GM12878 (cell line): ENCODE data around the gene MYO18B. TPM values are rescaled to one million over a fixed set of nuclear protein-coding genes. Genes with fewer than 3 reads are reported as not detected.

Experiments
- ATAC-seq: fragments of 200-7000 bp; cut with Tn5 transposase; 3 replicates; pipeline ENCODE4 v1.9.1; 2020; ENCODE audit warnings: mild to moderate bottlenecking, moderate library complexity
- BruUV-seq: library from RNA; stranded (reverse); fragments of 400-500 nt; replicated peaks from 2 replicates; lab custom pipeline; 2021; lab: Mats Ljungman, UMichigan
- CTCF ChIA-PET: fragments of 300-600 bp; sonication (Branson Sonifier 250); formaldehyde crosslinking; extraction: SDS; loops from one replicate; lab custom pipeline; 2021; ENCODE audit warnings: inconsistent platforms; lab: Yijun Ruan, JAX
- POLR2A ChIA-PET: fragments of 350-600 bp; formaldehyde crosslinking; extraction: SDS; loops from one replicate; lab custom pipeline; 2021; ENCODE audit warnings: inconsistent platforms; lab: Charles Lee
- RAD21 ChIA-PET: fragments of 300-600 bp; sonication (Branson Sonifier 250); formaldehyde crosslinking; loops from one replicate; lab custom pipeline; 2023; ENCODE audit warnings: antibody characterized with exemption; ENCODE audit not compliant: unreplicated experiment; lab: Charles Lee
- SMC1A ChIA-PET: fragments of 300-600 bp; sonication (Branson Sonifier 250); formaldehyde crosslinking; loops from one replicate; lab custom pipeline; 2023; ENCODE audit not compliant: unreplicated experiment, uncharacterized antibody; lab: Charles Lee
- DNase-seq: peaks from one replicate; pipeline ENCODE4 v3.0.0-alpha.2; 2011; ENCODE audit warnings: low read depth, low spot score
- FAIRE-seq: peaks from 3 replicates; lab custom pipeline; 2011; peaks lifted over from hg19 to GRCh38; lab: Jason Lieb, UNC
- H2AFZ ChIP-seq: 2 replicates; pipeline ENCODE4 v1.6.0; 2011; ENCODE audit warnings: low read depth, low read length, control low read depth; ENCODE audit not compliant: control insufficient read depth
- H3K27ac ChIP-seq: 2 replicates; pipeline ENCODE4 v1.5.1; 2011; ENCODE audit warnings: control low read depth; ENCODE audit not compliant: control insufficient read depth, insufficient read depth
- H3K27me3 ChIP-seq, 2 experiments: replicated peaks in 1 of 2; 2 replicates each; pipeline versions ENCODE4 v1.6.0 to v1.6.1; 2011; ENCODE audit warnings: low read length in 1 of 2; ENCODE audit not compliant: control insufficient read depth in 2 of 2, insufficient read depth in 2 of 2
- H3K36me3 ChIP-seq, 2 experiments: 2 replicates each; pipeline ENCODE4 v1.5.1; 2011; ENCODE audit warnings: low read length in 1 of 2; ENCODE audit not compliant: control insufficient read depth in 2 of 2, insufficient read depth in 2 of 2
- H3K4me1 ChIP-seq: 2 replicates; pipeline ENCODE4 v1.6.1; 2011; ENCODE audit warnings: mild to moderate bottlenecking, low read length, moderate library complexity, mixed read lengths; ENCODE audit not compliant: control insufficient read depth, insufficient read depth
- H3K4me2 ChIP-seq: 2 replicates; pipeline ENCODE4 v1.6.0; 2011; ENCODE audit warnings: control low read depth; ENCODE audit not compliant: control insufficient read depth, insufficient read depth
- H3K4me3 ChIP-seq: fragments of 200-600 bp; sonication (generic); 2 replicates; pipeline ENCODE4 v1.5.1; 2016
- H3K79me2 ChIP-seq: 2 replicates; pipeline ENCODE4 v1.6.0; 2011; ENCODE audit warnings: low read length; ENCODE audit not compliant: control insufficient read depth, insufficient read depth
- H3K9ac ChIP-seq: 2 replicates; pipeline ENCODE4 v1.8.0; 2011; ENCODE audit warnings: low read length, control low read depth, mixed read lengths; ENCODE audit not compliant: control insufficient read depth, insufficient read depth
- H3K9me3 ChIP-seq: replicated peaks from 3 replicates; pipeline ENCODE4 v1.5.1; 2011; ENCODE audit warnings: mild to moderate bottlenecking, low read length; ENCODE audit not compliant: control insufficient read depth, insufficient read depth
- H4K20me1 ChIP-seq: 2 replicates; pipeline ENCODE4 v1.6.0; 2011; ENCODE audit not compliant: control insufficient read depth, insufficient read depth
- ATF2 ChIP-seq: IDR thresholded peaks from 2 replicates; pipeline ENCODE4 v1.6.1; 2012; ENCODE audit warnings: low read length, inconsistent platforms
- BACH1 ChIP-seq: fragments of 450-650 bp; IDR thresholded peaks from 2 replicates; pipeline ENCODE4 v1.6.1; 2017; ENCODE audit warnings: mild to moderate bottlenecking, borderline replicate concordance
- BCL3 ChIP-seq: IDR thresholded peaks from 2 replicates; pipeline ENCODE4 v1.6.1; 2011; ENCODE audit warnings: borderline replicate concordance, low read depth, mild to moderate bottlenecking, moderate library complexity, low read length; ENCODE audit not compliant: insufficient read depth, poor library complexity, severe bottlenecking
- HCFC1 ChIP-seq: fragments of 150-350 bp; IDR thresholded peaks from 2 replicates; pipeline ENCODE4 v1.6.1; 2014; ENCODE audit warnings: low read length
- LARP7 ChIP-seq: fragments of 450-650 bp; IDR thresholded peaks from 2 replicates; pipeline ENCODE4 v1.6.1; 2017; ENCODE audit warnings: mild to moderate bottlenecking
- MXI1 ChIP-seq: fragments of 150-350 bp; IDR thresholded peaks from 2 replicates; pipeline ENCODE4 v1.6.1; 2011; ENCODE audit warnings: low read depth, mild to moderate bottlenecking, inconsistent platforms, low read length, improper control_type of control experiment
- NR2C2 ChIP-seq: IDR thresholded peaks from 2 replicates; pipeline ENCODE4 v1.6.1; 2011; ENCODE audit warnings: borderline replicate concordance, low read depth; ENCODE audit not compliant: control insufficient read depth, insufficient read length
- SPI1 ChIP-seq: IDR thresholded peaks from 2 replicates; pipeline ENCODE4 v1.6.1; 2011; ENCODE audit warnings: low read depth, mild to moderate bottlenecking, low read length, moderate library complexity, borderline replicate concordance; ENCODE audit not compliant: insufficient read depth
- ZNF384 ChIP-seq: IDR thresholded peaks from 2 replicates; pipeline ENCODE4 v1.6.1; 2012; ENCODE audit warnings: low read depth, mild to moderate bottlenecking, low read length, improper control_type of control experiment, borderline replicate concordance
- WGBS: methylation state at CpG from one replicate; pipeline ENCODE4 v1.1.6; 2016; ENCODE audit warnings: low lambda C conversion rate; ENCODE audit not compliant: insufficient replicate concordance, insufficient coverage; ENCODE audit errors: missing lambda C conversion rate; 5-methylcytosine and 5-hydroxymethylcytosine counted together
- in situ Hi-C: fragments of 300-500 bp; cut with MboI; formaldehyde crosslinking; loops from 9 replicates; pipeline ENCODE4 v1.14.3; 2018; ENCODE audit warnings: mixed read lengths
- intact Hi-C: fragments of 100-400 bp; cut with micrococcal nuclease; formaldehyde crosslinking; loops from one replicate; pipeline ENCODE4 v1.14.2; 2022; ENCODE audit not compliant: unreplicated experiment
- polyA plus RNA-seq, 11 experiments: library from polyadenylated mRNA; depleted of rRNA in 4 of 11; unstranded in 6 of 11; stranded (reverse) in 5 of 11; fragments of >200 nt; fragmentation: Nextera tagmentation in 4 of 11; fragmentation: Illumina TruSeq in 1 of 11; extraction: Ambion mirVana in 4 of 11; extraction: Trizol in 1 of 11; gene quantifications; 1 replicate in 1 of 11; 2 replicates in 10 of 11; pipeline versions ENCODE4 v1.2.1 to v1.2.3, GENCODE V29; 2011 to 2016; ENCODE audit warnings: inconsistent platforms in 2 of 11, missing spikeins in 2 of 11, low read depth in 1 of 11
- total RNA-seq, 4 experiments: library from RNA; depleted of rRNA in 3 of 4; stranded (reverse); fragments of >200 nt in 3 of 4; fragmentation: Illumina TruSeq in 1 of 4; extraction: Trizol in 1 of 4; gene quantifications; 2 replicates each; pipeline versions ENCODE4 v1.2.1 to v1.2.3, GENCODE V29; 2013 to 2021

Gene MYO18B
- total and polyA plus RNA-seq, 10 of the 15 experiments (the other 5 are each of a cell fraction or from before 2014, with no cell fraction given) = 0.05 to 2.1 (median 0.51) TPM; not detected in 1

- Histone ChIP-seq H3K4me2 (no peak overlapping the region), H3K4me3 (no peak overlapping the region), H3K27ac (no peak overlapping the region), H4K20me1 (no peaks in the 10 kb centered on the region), H3K79me2 (no peaks in the 10 kb centered on the region), H3K9ac (no peak overlapping the region), H3K36me3 (no peaks in the 10 kb centered on the region), H3K9me3 (no peaks in the 10 kb centered on the region), H3K4me1 (no peaks in the 10 kb centered on the region), H3K27me3 (no peaks in the 10 kb centered on the region; a peak in 1 of 4 replicates), H2AFZ (no peak overlapping the region)
- SMC1A ChIA-PET = interaction anchor here (1.0 kb wide), 1 partner anchor 11 kb away, joined by 3 read pairs; no protein-coding TSS in a partner anchor
- DNase-seq = no peak
- in situ Hi-C loops (no loop called here), intact Hi-C loops (no loop called here)
- no peak for FAIRE-seq
- RAD21 ChIA-PET = no interaction called here
- CTCF ChIA-PET = no interaction called here
- BruUV-seq = no TSS peak
- POLR2A ChIA-PET = no interaction called here
- 41% methylated on average over 2 of the region's 2 CpGs for WGBS
- ATAC-seq = no peak
- no peak for TF ChIP-seq MXI1
These were observed 60.0 kb downstream of the MYO18B start for GRCh38 chr22:25802018-25802417.

- 43% methylated on average over 6 of the region's 6 CpGs for WGBS
- FAIRE-seq = no peak
- no peak overlapping the region for H3K4me3 ChIP-seq
- DNase-seq = no peak
- SMC1A ChIA-PET = no interaction called here
- H3K36me3 ChIP-seq = no peaks in the 10 kb centered on the region
- RAD21 ChIA-PET = no interaction called here
- no TSS peak for BruUV-seq
- no peak overlapping the region for H3K27ac ChIP-seq
- no peaks in the 10 kb centered on the region for H3K4me1 ChIP-seq
- H2AFZ ChIP-seq = no peak overlapping the region
- no peaks in the 10 kb centered on the region; a peak in 1 of 4 replicates for H3K27me3 ChIP-seq
- POLR2A ChIA-PET = no interaction called here
- H3K9ac ChIP-seq = no peak overlapping the region
- intact Hi-C loops (no loop called here), in situ Hi-C loops (no loop called here)
- CTCF ChIA-PET = no interaction called here
- no peaks in the 10 kb centered on the region for H3K79me2 ChIP-seq
- no peaks in the 10 kb centered on the region for H3K9me3 ChIP-seq
- ATAC-seq = no peak
- TF ChIP-seq ATF2 (no peak), SPI1 (no peak), HCFC1 (no peak), NR2C2 (no peak), BCL3 (no peak), ZNF384 (no peak), LARP7 (no peak), BACH1 (no peak)
- H4K20me1 ChIP-seq = no peaks in the 10 kb centered on the region
- H3K4me2 ChIP-seq = no peak overlapping the region
These were observed 62.7 kb downstream of the MYO18B start for GRCh38 chr22:25804676-25805075.
